ENCODE results near the gene CCDC60. TPM values are rescaled to one million over a fixed set of nuclear protein-coding genes. Genes with fewer than 3 reads are reported as not detected.

The CCDC60 gene
- total and polyA plus RNA-seq, 2 of the 13 experiments (the other 11 are each of a cell fraction or from before 2014, with no cell fraction given): not detected

DNA sequence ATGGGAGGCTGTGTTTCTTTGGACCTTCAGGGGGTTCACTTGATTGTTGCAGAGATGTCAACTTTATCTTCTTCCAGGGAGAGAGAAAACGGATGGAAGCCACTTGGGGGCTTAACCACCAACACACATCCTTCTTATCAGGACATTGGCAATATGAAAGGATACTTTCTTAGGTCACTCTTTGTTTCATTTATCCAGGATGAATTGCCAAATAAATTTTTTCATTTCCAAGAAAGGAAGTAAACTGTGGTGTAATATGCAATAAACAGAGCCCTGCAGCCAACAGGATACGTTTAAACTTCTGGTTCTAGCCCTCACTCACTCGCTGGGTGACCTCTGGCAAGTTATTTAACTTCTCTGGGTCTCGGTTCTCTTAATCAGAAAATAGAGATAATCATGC is 77.8 kb downstream of the CCDC60 start:
- FAIRE-seq: no peak
- no peak overlapping the region for H3K27ac ChIP-seq (ENCODE audit: extremely low read length, insufficient read depth, low read length)
- ChIA-PET POLR2A (no interaction called here), CTCF (ENCODE audit: low intra/inter-chr PET ratio, low total read pairs) (interaction anchor here (1.6 kb wide), 1 partner anchor 297 kb away, joined by 12 read pairs; no protein-coding TSS in a partner anchor)
- no TSS peak for BruUV-seq (replicated peaks)
- in situ Hi-C loops (cut with HindIII; ENCODE audit: extremely low pct_ligation_motif_present, low pct_unique_long_range_greater_than_20kb): loop anchor here (25.0 kb wide), 1 partner anchor 400 kb away; no protein-coding TSS in a partner anchor
- H3K27me3 ChIP-seq (ENCODE audit: control insufficient read depth in 1 of 2, insufficient read depth in 2 of 2, low read length in 2 of 2): no peaks in the 10 kb centered on the region; a peak in 1 of 5 replicates
- no peaks in the 10 kb centered on the region for H4K20me1 ChIP-seq (ENCODE audit: insufficient read depth, low read length)
- H3K9ac ChIP-seq (ENCODE audit: insufficient read depth, low read depth, low read length): no peak overlapping the region
- no peaks in the 10 kb centered on the region for H3K36me3 ChIP-seq (replicated peaks in 1 of 2; ENCODE audit: control insufficient read depth in 1 of 2, insufficient read depth in 2 of 2, low read length in 2 of 2)
- WGBS (ENCODE audit: low lambda C conversion rate): 20% methylated on average over 4 of the region's 4 CpGs
- ATAC-seq: no peak
- H3K4me2 ChIP-seq (ENCODE audit: low read depth, low read length): no peak overlapping the region
- TF ChIP-seq ZNF766 (CRISPR knock-in tag; IDR thresholded peaks at IDR 0.05; ENCODE audit: borderline replicate concordance) (no peak), MEF2D (CRISPR knock-in tag; IDR thresholded peaks at IDR 0.05) (no peak), NFKB2 (CRISPR knock-in tag; IDR thresholded peaks at IDR 0.05; ENCODE audit: borderline replicate concordance) (no peak), NRL (CRISPR knock-in tag; IDR thresholded peaks at IDR 0.05; ENCODE audit: borderline replicate concordance) (no peak)
- TF ChIP-seq, protein P1, sequence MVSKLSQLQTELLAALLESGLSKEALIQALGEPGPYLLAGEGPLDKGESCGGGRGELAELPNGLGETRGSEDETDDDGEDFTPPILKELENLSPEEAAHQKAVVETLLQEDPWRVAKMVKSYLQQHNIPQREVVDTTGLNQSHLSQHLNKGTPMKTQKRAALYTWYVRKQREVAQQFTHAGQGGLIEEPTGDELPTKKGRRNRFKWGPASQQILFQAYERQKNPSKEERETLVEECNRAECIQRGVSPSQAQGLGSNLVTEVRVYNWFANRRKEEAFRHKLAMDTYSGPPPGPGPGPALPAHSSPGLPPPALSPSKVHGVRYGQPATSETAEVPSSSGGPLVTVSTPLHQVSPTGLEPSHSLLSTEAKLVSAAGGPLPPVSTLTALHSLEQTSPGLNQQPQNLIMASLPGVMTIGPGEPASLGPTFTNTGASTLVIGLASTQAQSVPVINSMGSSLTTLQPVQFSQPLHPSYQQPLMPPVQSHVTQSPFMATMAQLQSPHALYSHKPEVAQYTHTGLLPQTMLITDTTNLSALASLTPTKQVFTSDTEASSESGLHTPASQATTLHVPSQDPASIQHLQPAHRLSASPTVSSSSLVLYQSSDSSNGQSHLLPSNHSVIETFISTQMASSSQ (IDR thresholded peaks at IDR 0.05; ENCODE audit: low read depth): no peak
- TF ChIP-seq, protein P1 (CRISPR knock-in tag; IDR thresholded peaks at IDR 0.05; ENCODE audit: borderline replicate concordance): no peak
- TF ChIP-seq, protein P2, sequence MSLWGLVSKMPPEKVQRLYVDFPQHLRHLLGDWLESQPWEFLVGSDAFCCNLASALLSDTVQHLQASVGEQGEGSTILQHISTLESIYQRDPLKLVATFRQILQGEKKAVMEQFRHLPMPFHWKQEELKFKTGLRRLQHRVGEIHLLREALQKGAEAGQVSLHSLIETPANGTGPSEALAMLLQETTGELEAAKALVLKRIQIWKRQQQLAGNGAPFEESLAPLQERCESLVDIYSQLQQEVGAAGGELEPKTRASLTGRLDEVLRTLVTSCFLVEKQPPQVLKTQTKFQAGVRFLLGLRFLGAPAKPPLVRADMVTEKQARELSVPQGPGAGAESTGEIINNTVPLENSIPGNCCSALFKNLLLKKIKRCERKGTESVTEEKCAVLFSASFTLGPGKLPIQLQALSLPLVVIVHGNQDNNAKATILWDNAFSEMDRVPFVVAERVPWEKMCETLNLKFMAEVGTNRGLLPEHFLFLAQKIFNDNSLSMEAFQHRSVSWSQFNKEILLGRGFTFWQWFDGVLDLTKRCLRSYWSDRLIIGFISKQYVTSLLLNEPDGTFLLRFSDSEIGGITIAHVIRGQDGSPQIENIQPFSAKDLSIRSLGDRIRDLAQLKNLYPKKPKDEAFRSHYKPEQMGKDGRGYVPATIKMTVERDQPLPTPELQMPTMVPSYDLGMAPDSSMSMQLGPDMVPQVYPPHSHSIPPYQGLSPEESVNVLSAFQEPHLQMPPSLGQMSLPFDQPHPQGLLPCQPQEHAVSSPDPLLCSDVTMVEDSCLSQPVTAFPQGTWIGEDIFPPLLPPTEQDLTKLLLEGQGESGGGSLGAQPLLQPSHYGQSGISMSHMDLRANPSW (CRISPR knock-in tag; IDR thresholded peaks at IDR 0.05; ENCODE audit: borderline replicate concordance): no peak
- TF ChIP-seq, protein P3, sequence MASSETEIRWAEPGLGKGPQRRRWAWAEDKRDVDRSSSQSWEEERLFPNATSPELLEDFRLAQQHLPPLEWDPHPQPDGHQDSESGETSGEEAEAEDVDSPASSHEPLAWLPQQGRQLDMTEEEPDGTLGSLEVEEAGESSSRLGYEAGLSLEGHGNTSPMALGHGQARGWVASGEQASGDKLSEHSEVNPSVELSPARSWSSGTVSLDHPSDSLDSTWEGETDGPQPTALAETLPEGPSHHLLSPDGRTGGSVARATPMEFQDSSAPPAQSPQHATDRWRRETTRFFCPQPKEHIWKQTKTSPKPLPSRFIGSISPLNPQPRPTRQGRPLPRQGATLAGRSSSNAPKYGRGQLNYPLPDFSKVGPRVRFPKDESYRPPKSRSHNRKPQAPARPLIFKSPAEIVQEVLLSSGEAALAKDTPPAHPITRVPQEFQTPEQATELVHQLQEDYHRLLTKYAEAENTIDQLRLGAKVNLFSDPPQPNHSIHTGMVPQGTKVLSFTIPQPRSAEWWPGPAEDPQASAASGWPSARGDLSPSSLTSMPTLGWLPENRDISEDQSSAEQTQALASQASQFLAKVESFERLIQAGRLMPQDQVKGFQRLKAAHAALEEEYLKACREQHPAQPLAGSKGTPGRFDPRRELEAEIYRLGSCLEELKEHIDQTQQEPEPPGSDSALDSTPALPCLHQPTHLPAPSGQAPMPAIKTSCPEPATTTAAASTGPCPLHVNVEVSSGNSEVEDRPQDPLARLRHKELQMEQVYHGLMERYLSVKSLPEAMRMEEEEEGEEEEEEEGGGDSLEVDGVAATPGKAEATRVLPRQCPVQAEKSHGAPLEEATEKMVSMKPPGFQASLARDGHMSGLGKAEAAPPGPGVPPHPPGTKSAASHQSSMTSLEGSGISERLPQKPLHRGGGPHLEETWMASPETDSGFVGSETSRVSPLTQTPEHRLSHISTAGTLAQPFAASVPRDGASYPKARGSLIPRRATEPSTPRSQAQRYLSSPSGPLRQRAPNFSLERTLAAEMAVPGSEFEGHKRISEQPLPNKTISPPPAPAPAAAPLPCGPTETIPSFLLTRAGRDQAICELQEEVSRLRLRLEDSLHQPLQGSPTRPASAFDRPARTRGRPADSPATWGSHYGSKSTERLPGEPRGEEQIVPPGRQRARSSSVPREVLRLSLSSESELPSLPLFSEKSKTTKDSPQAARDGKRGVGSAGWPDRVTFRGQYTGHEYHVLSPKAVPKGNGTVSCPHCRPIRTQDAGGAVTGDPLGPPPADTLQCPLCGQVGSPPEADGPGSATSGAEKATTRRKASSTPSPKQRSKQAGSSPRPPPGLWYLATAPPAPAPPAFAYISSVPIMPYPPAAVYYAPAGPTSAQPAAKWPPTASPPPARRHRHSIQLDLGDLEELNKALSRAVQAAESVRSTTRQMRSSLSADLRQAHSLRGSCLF (CRISPR knock-in tag; IDR thresholded peaks at IDR 0.05; ENCODE audit: borderline replicate concordance): no peak
- H3K4me3 ChIP-seq (replicated peaks in 1 of 3; ENCODE audit: insufficient read depth in 1 of 3, low read depth in 2 of 3, low read length in 3 of 3): no peak overlapping the region
- intact Hi-C loops (cut with micrococcal nuclease; ENCODE audit: unreplicated experiment): loop anchor here (2.0 kb wide), 1 partner anchor 298 kb away; no protein-coding TSS in a partner anchor
- H3K79me2 ChIP-seq (ENCODE audit: insufficient read depth, low read length): no peaks in the 10 kb centered on the region
- DNase-seq (ENCODE audit: low spot score): no peak
- no peak overlapping the region for H2AFZ ChIP-seq (ENCODE audit: low read length)
- H3K4me1 ChIP-seq (ENCODE audit: insufficient read depth, low read length): no peaks in the 10 kb centered on the region
- no peaks in the 10 kb centered on the region for H3K9me3 ChIP-seq (ENCODE audit: low read length)
